IPS-18c (cell line): ENCODE data around the gene CERK.

ENCODE experiments used
- H3K4me3 ChIP-seq: 2 replicates; pipeline ENCODE4 v1.7.0; 2013; ENCODE audit warnings: low read depth, mild to moderate bottlenecking, low read length, moderate library complexity; ENCODE audit not compliant: insufficient read depth
- H3K9me3 ChIP-seq: one replicate; pipeline ENCODE4 v1.6.1; 2013; ENCODE audit warnings: mild to moderate bottlenecking, low read length, moderate library complexity; ENCODE audit not compliant: control insufficient read depth, insufficient read depth

CERK gene

GRCh38 chr22:46697811-46698515, 40.1 kb downstream of the CERK start:
- Histone ChIP-seq H3K9me3 (no peaks in the 10 kb centered on the region), H3K4me3 (no peak overlapping the region)

GRCh38 chr22:46696614-46697013, 41.4 kb downstream of the CERK start:
- no peak overlapping the region for H3K4me3 ChIP-seq
- no peaks in the 10 kb centered on the region for H3K9me3 ChIP-seq

GRCh38 chr22:46696229-46696518, 41.9 kb downstream of the CERK start:
- no peak overlapping the region for H3K4me3 ChIP-seq
- no peaks in the 10 kb centered on the region for H3K9me3 ChIP-seq

- Histone ChIP-seq H3K4me3 (no peak overlapping the region), H3K9me3 (no peaks in the 10 kb centered on the region)
Observed at GRCh38 chr22:46695346-46696228, 42.5 kb downstream of the CERK start.

- Histone ChIP-seq H3K9me3 (no peaks in the 10 kb centered on the region), H3K4me3 (no peak overlapping the region)
Observed at GRCh38 chr22:46694416-46695170, 43.5 kb downstream of the CERK start.

GRCh38 chr22:46693634-46694415, 44.2 kb downstream of the CERK start:
- no peaks in the 10 kb centered on the region for H3K9me3 ChIP-seq

GRCh38 chr22:46691571-46691970, 46.5 kb downstream of the CERK start:
- H3K9me3 ChIP-seq = no peaks in the 10 kb centered on the region
- no peak overlapping the region for H3K4me3 ChIP-seq

More at GRCh38 chr22:46693634-46694415, 44.2 kb downstream of the CERK start:
- no peak overlapping the region for H3K4me3 ChIP-seq

GRCh38 chr22:46690146-46690545, 47.9 kb downstream of the CERK start:
- no peak overlapping the region for H3K4me3 ChIP-seq
- no peaks in the 10 kb centered on the region for H3K9me3 ChIP-seq

- H3K4me3 ChIP-seq = no peak overlapping the region
- H3K9me3 ChIP-seq = no peaks in the 10 kb centered on the region
Observed at GRCh38 chr22:46688949-46689348, 49.1 kb downstream of the CERK start.

- H3K9me3 ChIP-seq = no peaks in the 10 kb centered on the region
- H3K4me3 ChIP-seq = no peak overlapping the region
Observed at GRCh38 chr22:46687460-46687859, 50.6 kb downstream of the CERK start.

- H3K9me3 ChIP-seq = no peaks in the 10 kb centered on the region
Observed at GRCh38 chr22:46687048-46687444, 51.0 kb downstream of the CERK start.

GRCh38 chr22:46686221-46687047, 51.6 kb downstream of the CERK start:
- Histone ChIP-seq H3K4me3 (no peak overlapping the region), H3K9me3 (no peaks in the 10 kb centered on the region)

More at GRCh38 chr22:46687048-46687444, 51.0 kb downstream of the CERK start:
- no peak overlapping the region for H3K4me3 ChIP-seq

GRCh38 chr22:46684706-46685105, 53.3 kb downstream of the CERK start:
- H3K4me3 ChIP-seq = no peak overlapping the region
- H3K9me3 ChIP-seq = no peaks in the 10 kb centered on the region

- Histone ChIP-seq H3K9me3 (no peaks in the 10 kb centered on the region), H3K4me3 (no peak overlapping the region)
Observed at GRCh38 chr22:46682011-46682731, 55.9 kb downstream of the CERK start.

- Histone ChIP-seq H3K4me3 (no peak overlapping the region), H3K9me3 (no peaks in the 10 kb centered on the region)
Observed at GRCh38 chr22:46681010-46681409, 57.0 kb downstream of the CERK start.
